HL-60 (cell line): ENCODE measurements around the gene DIP2C.

Source experiments
- DNase-seq, 2 experiments: peaks; one replicate each; pipeline ENCODE4 v3.0.0-alpha.2; 2010 to 2020; ENCODE audit warnings: low read depth in 1 of 2, low spot score in 1 of 2
- H3K27ac ChIP-seq: fragments of 250-450 bp; sonication (Bioruptor Pico); replicated peaks from 2 replicates; pipeline ENCODE4 v1.5.1; 2020; ENCODE audit warnings: mild to moderate bottlenecking, moderate library complexity
- H3K27me3 ChIP-seq: fragments of 250-450 bp; sonication (Bioruptor Pico); 2 replicates; pipeline ENCODE4 v1.5.1; 2021; ENCODE audit warnings: mild to moderate bottlenecking, moderate library complexity; ENCODE audit not compliant: insufficient read depth, poor library complexity, severe bottlenecking
- H3K4me3 ChIP-seq: replicated peaks from 2 replicates; pipeline ENCODE4 v1.5.1; 2011; ENCODE audit warnings: mild to moderate bottlenecking, control low read depth, low read length; ENCODE audit not compliant: insufficient read depth
- CTCF ChIP-seq: IDR thresholded peaks from one replicate; pipeline ENCODE4 v1.5.1; 2011; ENCODE audit warnings: low read length, control low read depth, inconsistent platforms; ENCODE audit not compliant: insufficient read depth
- GABPA ChIP-seq: IDR thresholded peaks from 2 replicates; pipeline ENCODE4 v1.6.1; 2012; ENCODE audit warnings: low read depth
- POLR2AphosphoS5 ChIP-seq: IDR thresholded peaks from 2 replicates; pipeline ENCODE4 v1.6.1; 2012; ENCODE audit warnings: low read depth
- SPI1 ChIP-seq: IDR thresholded peaks from 2 replicates; pipeline ENCODE4 v1.6.1; 2012; ENCODE audit warnings: low read depth, mild to moderate bottlenecking, borderline replicate concordance
- TF ChIP-seq, protein P1 (sequence below): IDR thresholded peaks from 2 replicates; pipeline ENCODE4 v1.6.1; 2012; ENCODE audit warnings: low read depth; ENCODE audit not compliant: insufficient replicate concordance

The DIP2C gene

GRCh38 chr10:232061-232460, 457.4 kb downstream of the DIP2C start:
- Histone ChIP-seq H3K27ac (no peak overlapping the region), H3K27me3 (no peaks in the 10 kb centered on the region), H3K4me3 (no peak overlapping the region)
- DNase-seq, result no peak
- TF ChIP-seq CTCF (no peak), SPI1 (no peak), GABPA (no peak), POLR2AphosphoS5 (no peak)
- TF ChIP-seq, protein P1, sequence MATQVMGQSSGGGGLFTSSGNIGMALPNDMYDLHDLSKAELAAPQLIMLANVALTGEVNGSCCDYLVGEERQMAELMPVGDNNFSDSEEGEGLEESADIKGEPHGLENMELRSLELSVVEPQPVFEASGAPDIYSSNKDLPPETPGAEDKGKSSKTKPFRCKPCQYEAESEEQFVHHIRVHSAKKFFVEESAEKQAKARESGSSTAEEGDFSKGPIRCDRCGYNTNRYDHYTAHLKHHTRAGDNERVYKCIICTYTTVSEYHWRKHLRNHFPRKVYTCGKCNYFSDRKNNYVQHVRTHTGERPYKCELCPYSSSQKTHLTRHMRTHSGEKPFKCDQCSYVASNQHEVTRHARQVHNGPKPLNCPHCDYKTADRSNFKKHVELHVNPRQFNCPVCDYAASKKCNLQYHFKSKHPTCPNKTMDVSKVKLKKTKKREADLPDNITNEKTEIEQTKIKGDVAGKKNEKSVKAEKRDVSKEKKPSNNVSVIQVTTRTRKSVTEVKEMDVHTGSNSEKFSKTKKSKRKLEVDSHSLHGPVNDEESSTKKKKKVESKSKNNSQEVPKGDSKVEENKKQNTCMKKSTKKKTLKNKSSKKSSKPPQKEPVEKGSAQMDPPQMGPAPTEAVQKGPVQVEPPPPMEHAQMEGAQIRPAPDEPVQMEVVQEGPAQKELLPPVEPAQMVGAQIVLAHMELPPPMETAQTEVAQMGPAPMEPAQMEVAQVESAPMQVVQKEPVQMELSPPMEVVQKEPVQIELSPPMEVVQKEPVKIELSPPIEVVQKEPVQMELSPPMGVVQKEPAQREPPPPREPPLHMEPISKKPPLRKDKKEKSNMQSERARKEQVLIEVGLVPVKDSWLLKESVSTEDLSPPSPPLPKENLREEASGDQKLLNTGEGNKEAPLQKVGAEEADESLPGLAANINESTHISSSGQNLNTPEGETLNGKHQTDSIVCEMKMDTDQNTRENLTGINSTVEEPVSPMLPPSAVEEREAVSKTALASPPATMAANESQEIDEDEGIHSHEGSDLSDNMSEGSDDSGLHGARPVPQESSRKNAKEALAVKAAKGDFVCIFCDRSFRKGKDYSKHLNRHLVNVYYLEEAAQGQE, result no peak

DNA sequence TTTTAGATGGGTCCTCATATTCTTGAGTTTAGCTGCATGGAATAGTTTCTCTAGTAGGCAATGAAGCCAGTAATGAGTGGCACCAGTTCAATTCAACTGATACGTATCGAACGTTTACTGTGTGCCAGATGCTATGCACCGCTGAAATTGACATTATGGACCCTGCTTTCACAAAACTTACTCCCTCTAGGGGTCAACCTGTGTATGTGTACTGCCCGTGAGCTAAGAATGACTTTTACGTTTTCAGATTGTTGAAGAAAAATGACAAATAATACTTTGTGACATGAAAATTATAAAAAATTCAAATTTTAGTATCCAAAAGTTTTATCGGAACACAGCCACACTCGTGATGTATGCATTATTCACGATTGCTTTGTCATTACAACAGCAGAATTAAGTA, 458.7 kb downstream of the DIP2C start:
- no peaks in the 10 kb centered on the region for H3K27me3 ChIP-seq
- TF ChIP-seq CTCF, result no peak
- TF ChIP-seq GABPA, result no peak
- TF ChIP-seq, protein P1, result no peak
- TF ChIP-seq SPI1, result no peak
- TF ChIP-seq POLR2AphosphoS5, result no peak
- no peak overlapping the region for H3K4me3 ChIP-seq
- DNase-seq, result no peak
- no peak overlapping the region for H3K27ac ChIP-seq

DNA sequence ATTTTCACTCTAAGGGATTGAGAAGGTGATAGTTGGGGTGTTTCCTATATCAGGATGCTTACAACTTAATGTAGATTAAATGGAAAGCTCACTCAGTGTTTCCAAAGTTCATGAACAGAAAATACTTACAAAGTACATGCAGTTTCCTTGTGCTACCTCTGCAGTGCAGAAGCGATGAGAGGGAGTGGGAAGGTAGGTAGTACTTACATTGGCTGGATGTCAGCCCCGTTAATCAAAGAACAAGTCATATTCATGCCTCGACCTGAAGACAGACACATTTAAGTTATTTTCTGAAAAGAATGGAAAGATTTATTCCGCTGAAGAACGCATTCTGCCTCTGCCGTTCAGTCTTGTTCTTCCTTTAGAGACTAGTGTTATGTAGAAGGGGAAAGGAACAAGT, 461.1 kb downstream of the DIP2C start:
- H3K27me3 ChIP-seq, result no peaks in the 10 kb centered on the region
- H3K4me3 ChIP-seq, result no peak overlapping the region
- H3K27ac ChIP-seq, result no peak overlapping the region
- no peak for DNase-seq
- no peak for TF ChIP-seq SPI1
- TF ChIP-seq GABPA, result no peak

- H3K4me3 ChIP-seq, result no peak overlapping the region
- no peak overlapping the region for H3K27ac ChIP-seq
- no peak for TF ChIP-seq CTCF
- no peak for TF ChIP-seq SPI1
- TF ChIP-seq POLR2AphosphoS5, result no peak
- TF ChIP-seq GABPA, result no peak
- TF ChIP-seq, protein P1, result no peak
- DNase-seq, result no peak
- no peaks in the 10 kb centered on the region for H3K27me3 ChIP-seq
These were observed 462.5 kb downstream of the DIP2C start for GRCh38 chr10:227014-227413.
